Astrocyte (in vitro differentiated cells and primary cell): ENCODE measurements around the gene RABEP2.

Experiments
- CTCF ChIP-seq: IDR thresholded peaks from 2 replicates; pipeline ENCODE4 v1.5.1; 2011; ENCODE audit warnings: low read depth, mild to moderate bottlenecking, inconsistent platforms, low read length, moderate library complexity; ENCODE audit not compliant: insufficient read depth
- EZH2 ChIP-seq: IDR thresholded peaks from 2 replicates; pipeline ENCODE4 v1.6.1; 2012; ENCODE audit warnings: mild to moderate bottlenecking, low read length, inconsistent platforms; ENCODE audit not compliant: insufficient read depth

GRCh38 chr16:28936784-28937155 is 11.7 kb upstream of the RABEP2 start:
- TF ChIP-seq CTCF (no peak), EZH2 (no peak)
